AG09309 (cell line): Measurements from ENCODE around the gene HORMAD2.

Experiments used
- DNase-seq: peaks from one replicate; pipeline ENCODE4 v3.0.0-alpha.2; 2010; ENCODE audit warnings: low read depth
- H3K4me3 ChIP-seq: 2 replicates; pipeline ENCODE4 v1.5.1; 2011; ENCODE audit warnings: mild to moderate bottlenecking, low read depth, low read length, moderate library complexity; ENCODE audit not compliant: control insufficient read depth
- TF ChIP-seq, protein P1 (sequence below): IDR thresholded peaks from 2 replicates; pipeline ENCODE4 v1.5.1; 2011; ENCODE audit warnings: mild to moderate bottlenecking, low read depth, low read length, inconsistent platforms; ENCODE audit not compliant: insufficient read depth, control insufficient read depth; ENCODE audit errors: missing control alignments

The HORMAD2 gene

DNA sequence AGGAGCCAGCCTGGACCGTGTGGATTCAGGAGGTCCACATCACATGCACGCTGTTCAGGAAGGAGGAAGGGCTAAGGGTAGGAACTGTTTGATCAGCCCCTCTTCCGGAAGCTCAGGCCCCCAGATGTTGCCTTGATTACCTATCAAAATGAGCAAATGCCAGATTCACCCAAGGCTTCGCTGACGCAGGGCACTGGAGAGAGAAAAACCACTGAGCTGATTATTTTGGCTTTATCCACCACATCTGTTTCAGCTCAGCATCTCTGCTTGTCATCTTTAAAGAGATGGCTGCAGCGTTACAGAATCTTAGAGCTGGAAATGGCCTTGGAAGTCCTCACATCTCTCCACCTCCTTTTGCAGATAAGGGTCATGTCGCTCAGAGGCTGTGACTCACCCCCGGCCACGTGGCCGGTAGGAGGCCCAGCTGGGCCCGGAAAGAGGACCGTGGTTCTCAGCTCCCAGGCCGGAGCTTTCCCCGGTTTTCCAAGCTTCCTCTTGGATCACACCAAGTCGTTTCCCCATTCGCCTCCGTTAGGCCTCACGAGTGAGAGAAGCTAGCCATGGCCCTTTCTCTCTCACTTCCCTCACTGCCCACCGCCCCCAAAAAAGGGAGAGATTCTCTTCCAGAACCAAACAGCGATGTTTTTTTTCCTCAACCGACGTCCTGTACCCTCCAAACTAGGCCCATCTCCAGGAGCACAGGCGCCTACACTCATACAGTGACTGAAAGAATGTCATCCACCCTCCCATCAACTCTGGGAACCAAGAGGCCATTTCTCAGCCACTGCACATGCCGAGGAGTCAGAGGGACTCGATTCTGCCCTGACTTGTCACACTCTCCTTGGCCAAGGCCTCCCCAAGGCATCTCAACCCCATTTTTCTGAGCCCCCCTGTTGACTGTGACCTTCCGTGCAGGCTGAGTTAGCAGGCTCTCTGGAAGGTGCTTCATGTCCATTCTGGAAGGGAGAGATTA is 128.7 kb downstream of the HORMAD2 start:
- DNase-seq = no peak

GRCh38 chr22:30209642-30210041 is 129.4 kb downstream of the HORMAD2 start:
- TF ChIP-seq, protein P1, sequence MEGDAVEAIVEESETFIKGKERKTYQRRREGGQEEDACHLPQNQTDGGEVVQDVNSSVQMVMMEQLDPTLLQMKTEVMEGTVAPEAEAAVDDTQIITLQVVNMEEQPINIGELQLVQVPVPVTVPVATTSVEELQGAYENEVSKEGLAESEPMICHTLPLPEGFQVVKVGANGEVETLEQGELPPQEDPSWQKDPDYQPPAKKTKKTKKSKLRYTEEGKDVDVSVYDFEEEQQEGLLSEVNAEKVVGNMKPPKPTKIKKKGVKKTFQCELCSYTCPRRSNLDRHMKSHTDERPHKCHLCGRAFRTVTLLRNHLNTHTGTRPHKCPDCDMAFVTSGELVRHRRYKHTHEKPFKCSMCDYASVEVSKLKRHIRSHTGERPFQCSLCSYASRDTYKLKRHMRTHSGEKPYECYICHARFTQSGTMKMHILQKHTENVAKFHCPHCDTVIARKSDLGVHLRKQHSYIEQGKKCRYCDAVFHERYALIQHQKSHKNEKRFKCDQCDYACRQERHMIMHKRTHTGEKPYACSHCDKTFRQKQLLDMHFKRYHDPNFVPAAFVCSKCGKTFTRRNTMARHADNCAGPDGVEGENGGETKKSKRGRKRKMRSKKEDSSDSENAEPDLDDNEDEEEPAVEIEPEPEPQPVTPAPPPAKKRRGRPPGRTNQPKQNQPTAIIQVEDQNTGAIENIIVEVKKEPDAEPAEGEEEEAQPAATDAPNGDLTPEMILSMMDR = no peak
- no peak overlapping the region for H3K4me3 ChIP-seq
- DNase-seq = no peak

More for the DNA sequence above, 128.7 kb downstream of the HORMAD2 start:
- TF ChIP-seq, protein P1 = no peak
- no peak overlapping the region for H3K4me3 ChIP-seq

GRCh38 chr22:30210235-30210909 is 130.1 kb downstream of the HORMAD2 start:
- TF ChIP-seq, protein P1 = no peak
- no peak overlapping the region for H3K4me3 ChIP-seq
- DNase-seq = no peak

DNA sequence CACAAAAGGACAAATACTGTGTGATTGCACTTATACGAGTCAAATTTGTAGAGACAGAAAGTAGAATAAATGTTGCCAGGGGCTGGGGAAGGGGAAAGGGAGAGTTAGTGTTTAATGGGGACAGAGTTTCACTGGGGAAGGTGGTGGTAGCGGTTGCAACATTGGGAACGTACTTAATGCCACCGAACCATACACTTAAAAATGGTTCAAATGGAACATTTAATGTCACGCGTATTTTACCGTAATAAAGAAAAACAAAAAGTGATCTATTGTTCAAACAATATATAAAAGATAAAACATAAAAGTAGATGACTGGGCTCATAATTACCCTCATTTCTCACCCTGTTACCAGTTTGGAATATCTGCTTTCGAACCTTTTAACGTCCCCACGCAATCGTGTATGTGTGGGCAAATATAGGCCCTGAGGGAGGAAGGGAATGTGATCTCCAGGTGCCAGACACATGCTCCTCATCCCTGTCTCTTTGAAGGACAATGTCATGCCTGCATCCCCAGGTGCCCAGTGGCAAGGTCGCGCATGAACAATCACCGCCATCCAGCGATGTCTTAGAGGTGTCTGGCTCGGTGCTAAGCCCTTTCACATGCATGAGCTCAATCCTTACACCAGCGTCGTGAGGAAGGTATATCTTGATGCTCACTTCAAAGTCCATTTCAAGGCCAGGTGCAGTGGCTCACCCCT is 131.0 kb downstream of the HORMAD2 start:
- TF ChIP-seq, protein P1 = no peak
- DNase-seq = no peak
- no peak overlapping the region for H3K4me3 ChIP-seq

GRCh38 chr22:30212363-30212995 is 132.2 kb downstream of the HORMAD2 start:
- TF ChIP-seq, protein P1 = peak; percentile 17
- H3K4me3 ChIP-seq = no peak overlapping the region
- peak; percentile 71 for DNase-seq

DNA sequence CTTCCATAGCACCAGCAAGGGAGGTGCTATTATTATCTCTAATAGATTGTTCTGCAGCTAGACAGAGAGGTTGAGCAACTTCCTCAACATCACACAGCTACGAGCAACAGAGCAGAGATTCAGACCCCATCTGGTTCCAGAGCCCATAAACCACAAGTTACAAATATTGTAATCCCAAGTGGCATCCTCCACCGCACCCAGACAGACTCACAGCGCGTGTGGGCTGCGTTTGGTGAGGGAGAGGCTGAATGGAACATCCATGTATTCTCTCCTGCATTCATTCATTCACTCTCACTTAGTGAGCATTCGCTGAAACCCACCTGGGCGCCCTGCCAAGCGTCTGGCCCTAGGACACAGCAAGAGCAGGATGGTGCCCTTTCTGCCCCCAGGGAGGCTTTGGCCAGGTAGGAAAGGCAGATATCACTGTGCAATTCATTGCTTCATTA is 132.8 kb downstream of the HORMAD2 start:
- no peak for DNase-seq
- TF ChIP-seq, protein P1 = no peak
- H3K4me3 ChIP-seq = no peak overlapping the region
